GM10847 (cell line): ENCODE measurements around the gene TEAD3.

Experiments used
- POLR2A ChIP-seq: IDR thresholded peaks from 2 replicates; pipeline ENCODE4 v1.6.1; 2011; ENCODE audit not compliant: insufficient read length; ENCODE audit errors: extremely low read depth

The TEAD3 gene

GRCh38 chr6:35429463-35429862, 67.4 kb downstream of the TEAD3 start:
- TF ChIP-seq POLR2A, result no peak

- no peak for TF ChIP-seq POLR2A
Measured at GRCh38 chr6:35428421-35429149, 68.3 kb downstream of the TEAD3 start.

- TF ChIP-seq POLR2A, result no peak
Measured at GRCh38 chr6:35427851-35428321, 69.0 kb downstream of the TEAD3 start.

GRCh38 chr6:35427435-35427834, 69.4 kb downstream of the TEAD3 start:
- no peak for TF ChIP-seq POLR2A

- TF ChIP-seq POLR2A, result no peak
Measured at GRCh38 chr6:35426074-35426473, 70.8 kb downstream of the TEAD3 start.

GRCh38 chr6:35425284-35425683, 71.6 kb downstream of the TEAD3 start:
- no peak for TF ChIP-seq POLR2A
